HG03103 (cell line): ENCODE results near the gene CYFIP1.

Experiments
- ATAC-seq: cut with Tn5 transposase; IDR thresholded peaks from one replicate; pipeline ENCODE4 v1.9.1; 2021; ENCODE audit warnings: low read depth; ENCODE audit not compliant: unreplicated experiment

CYFIP1 gene

GRCh38 chr15:22951381-22952280 is 28.5 kb downstream of the CYFIP1 start:
- ATAC-seq, result no peak

- no peak for ATAC-seq
These were observed 29.2 kb downstream of the CYFIP1 start for GRCh38 chr15:22951031-22951380.

- ATAC-seq, result no peak
These were observed 29.7 kb downstream of the CYFIP1 start for GRCh38 chr15:22950256-22950990.

- no peak for ATAC-seq
These were observed 31.1 kb downstream of the CYFIP1 start for GRCh38 chr15:22949074-22949547.

- no peak for ATAC-seq
These were observed 32.1 kb downstream of the CYFIP1 start for GRCh38 chr15:22948056-22948455.

GRCh38 chr15:22947101-22948000 is 32.8 kb downstream of the CYFIP1 start:
- no peak for ATAC-seq

- ATAC-seq, result no peak
These were observed 35.1 kb downstream of the CYFIP1 start for GRCh38 chr15:22945071-22945470.

- ATAC-seq, result no peak
These were observed 35.5 kb downstream of the CYFIP1 start for GRCh38 chr15:22944651-22945050.

GRCh38 chr15:22942877-22943276 is 37.3 kb downstream of the CYFIP1 start:
- no peak for ATAC-seq

GRCh38 chr15:22942306-22942855 is 37.8 kb downstream of the CYFIP1 start:
- no peak for ATAC-seq

GRCh38 chr15:22941179-22941578 is 39.0 kb downstream of the CYFIP1 start:
- no peak for ATAC-seq

GRCh38 chr15:22939652-22940061 is 40.5 kb downstream of the CYFIP1 start:
- ATAC-seq, result no peak

- ATAC-seq, result no peak
These were observed 41.1 kb downstream of the CYFIP1 start for GRCh38 chr15:22939051-22939450.

- ATAC-seq, result peak; percentile 90
These were observed 43.3 kb downstream of the CYFIP1 start for GRCh38 chr15:22936577-22937472.

- no peak for ATAC-seq
These were observed 46.5 kb downstream of the CYFIP1 start for GRCh38 chr15:22933641-22934061.

- ATAC-seq, result no peak
These were observed 48.2 kb downstream of the CYFIP1 start for GRCh38 chr15:22931784-22932536.

- no peak for ATAC-seq
These were observed 49.2 kb downstream of the CYFIP1 start for GRCh38 chr15:22930782-22931484.

- ATAC-seq, result no peak
These were observed 52.4 kb downstream of the CYFIP1 start for GRCh38 chr15:22927761-22928160.
